HUES48 (cell line): ENCODE data around the gene TMEM236.

Experiments
- H3K27ac ChIP-seq: one replicate; pipeline ENCODE4 v1.7.0; 2013; ENCODE audit warnings: low read depth, low read length, inconsistent platforms
- H3K27me3 ChIP-seq: 2 replicates; pipeline ENCODE4 v1.6.1; 2013; ENCODE audit warnings: mild to moderate bottlenecking, low read length; ENCODE audit not compliant: control insufficient read depth, insufficient read depth
- H3K36me3 ChIP-seq: 2 replicates; pipeline ENCODE4 v1.6.1; 2013; ENCODE audit warnings: low read length; ENCODE audit not compliant: control insufficient read depth, insufficient read depth
- H3K4me1 ChIP-seq: 2 replicates; pipeline ENCODE4 v1.6.1; 2013; ENCODE audit warnings: mild to moderate bottlenecking, low read length; ENCODE audit not compliant: control insufficient read depth, insufficient read depth
- H3K4me3 ChIP-seq: 2 replicates; pipeline ENCODE4 v1.5.1; 2013; ENCODE audit warnings: mild to moderate bottlenecking, low read depth, low read length
- H3K9ac ChIP-seq: 2 replicates; pipeline ENCODE4 v1.6.1; 2013; ENCODE audit warnings: mild to moderate bottlenecking, low read depth, low read length, moderate library complexity
- H3K9me3 ChIP-seq: 2 replicates; pipeline ENCODE4 v1.6.1; 2013; ENCODE audit warnings: low read length; ENCODE audit not compliant: control insufficient read depth, insufficient read depth

TMEM236 gene

GRCh38 chr10:17743437-17743836 is 8.6 kb upstream of the TMEM236 start:
- Histone ChIP-seq H3K9ac (no peak overlapping the region), H3K27me3 (no peaks in the 10 kb centered on the region), H3K27ac (no peak overlapping the region), H3K4me1 (no peaks in the 10 kb centered on the region), H3K4me3 (no peak overlapping the region), H3K36me3 (no peaks in the 10 kb centered on the region), H3K9me3 (no peaks in the 10 kb centered on the region)

DNA sequence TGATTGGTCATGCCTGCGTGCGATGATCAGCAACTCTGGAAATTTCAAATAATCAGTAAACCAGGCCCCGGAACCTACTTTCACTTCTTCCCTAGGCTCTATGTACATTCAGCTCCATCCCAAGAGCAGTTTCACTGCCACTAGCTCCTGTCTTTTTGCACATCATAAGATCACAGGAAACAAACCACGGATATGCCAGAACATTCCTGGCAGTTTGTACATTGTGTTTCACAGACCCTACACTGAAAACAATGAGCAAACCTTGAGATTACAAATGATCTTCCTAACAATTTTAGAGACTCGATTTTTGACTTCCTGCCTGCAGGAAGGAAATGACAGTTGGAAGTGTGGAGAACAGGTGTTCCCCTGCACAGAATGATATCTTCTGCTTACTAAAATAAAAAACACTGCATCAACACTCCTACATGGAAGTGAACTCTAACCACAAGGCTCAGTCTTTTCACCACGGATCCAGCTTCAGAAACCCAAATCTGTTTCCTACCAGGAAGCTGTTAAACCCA is 7.6 kb upstream of the TMEM236 start:
- Histone ChIP-seq H3K4me1 (no peaks in the 10 kb centered on the region), H3K9ac (no peak overlapping the region), H3K36me3 (no peaks in the 10 kb centered on the region), H3K4me3 (no peak overlapping the region), H3K27me3 (no peaks in the 10 kb centered on the region), H3K9me3 (no peaks in the 10 kb centered on the region), H3K27ac (no peak overlapping the region)

GRCh38 chr10:17747883-17748550 is 4.0 kb upstream of the TMEM236 start:
- Histone ChIP-seq H3K36me3 (no peaks in the 10 kb centered on the region), H3K9me3 (no peaks in the 10 kb centered on the region), H3K4me1 (no peaks in the 10 kb centered on the region), H3K4me3 (no peak overlapping the region), H3K27me3 (no peaks in the 10 kb centered on the region), H3K27ac (no peak overlapping the region), H3K9ac (no peak overlapping the region)

GRCh38 chr10:17749890-17750289 is 2.1 kb upstream of the TMEM236 start:
- Histone ChIP-seq H3K36me3 (no peaks in the 10 kb centered on the region), H3K4me1 (no peaks in the 10 kb centered on the region), H3K27me3 (no peaks in the 10 kb centered on the region), H3K9ac (no peak overlapping the region), H3K27ac (no peak overlapping the region), H3K9me3 (no peaks in the 10 kb centered on the region), H3K4me3 (no peak overlapping the region)

DNA sequence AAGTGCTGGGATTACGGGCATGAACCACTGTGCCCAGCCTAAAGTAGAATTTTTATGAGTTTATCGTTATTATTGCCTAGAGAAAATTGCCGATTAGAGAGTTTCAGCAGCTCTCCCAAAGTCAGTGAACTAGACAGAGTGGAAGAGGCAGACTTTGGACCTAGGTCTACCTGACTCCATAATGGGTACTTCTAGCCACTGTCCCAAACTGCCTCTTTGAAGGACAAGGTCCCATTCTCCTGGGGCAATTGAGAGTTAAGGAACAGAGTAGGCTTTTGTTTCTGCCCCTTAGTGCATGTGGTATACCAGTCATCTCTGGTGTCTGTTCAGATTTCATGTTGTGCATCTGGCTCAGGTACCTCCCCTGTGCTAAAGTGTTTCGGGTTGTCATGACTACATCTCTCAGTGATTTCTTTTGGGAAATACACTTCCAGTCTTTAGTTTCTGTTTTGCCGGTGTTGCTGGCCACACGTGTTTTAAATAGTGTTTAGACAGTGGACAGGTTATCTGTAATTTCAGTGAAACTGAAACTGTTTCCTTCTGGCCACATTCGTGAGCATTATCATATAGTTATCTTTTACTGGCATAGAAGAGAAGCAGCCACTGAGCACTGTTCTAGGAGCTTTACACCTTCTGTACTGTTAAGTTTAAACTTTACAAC is 4.7 kb downstream of the TMEM236 start:
- H3K27ac ChIP-seq: no peak overlapping the region
- H3K36me3 ChIP-seq: no peaks in the 10 kb centered on the region
- H3K4me3 ChIP-seq: no peak overlapping the region
- H3K4me1 ChIP-seq: no peaks in the 10 kb centered on the region
- no peak overlapping the region for H3K9ac ChIP-seq
- no peaks in the 10 kb centered on the region for H3K9me3 ChIP-seq
- H3K27me3 ChIP-seq: peaks cover 2% of the 10 kb centered on the region

GRCh38 chr10:17758200-17758599 is 6.2 kb downstream of the TMEM236 start:
- Histone ChIP-seq H3K4me1 (no peaks in the 10 kb centered on the region), H3K4me3 (no peak overlapping the region), H3K27me3 (peaks cover 16% of the 10 kb centered on the region), H3K9me3 (no peaks in the 10 kb centered on the region), H3K9ac (no peak overlapping the region), H3K27ac (no peak overlapping the region), H3K36me3 (no peaks in the 10 kb centered on the region)

DNA sequence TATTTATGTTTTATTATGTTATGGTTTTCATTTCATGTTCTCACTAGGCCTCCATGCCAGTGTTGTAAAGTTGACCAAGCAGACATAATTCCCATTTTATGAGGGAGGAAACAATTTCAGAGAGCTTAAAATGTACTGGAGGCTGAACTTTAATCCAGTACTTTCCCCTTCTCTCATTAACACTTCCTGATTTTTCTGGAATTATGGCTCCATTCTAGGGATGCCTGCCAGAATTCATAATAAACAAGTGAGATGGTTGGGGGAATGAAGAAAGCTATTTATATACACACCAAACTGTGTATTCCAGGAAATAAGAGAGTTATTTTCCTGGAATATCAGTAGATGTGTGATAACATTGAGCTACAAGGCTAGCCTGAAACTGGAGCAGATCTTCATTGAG is 6.9 kb downstream of the TMEM236 start:
- Histone ChIP-seq H3K36me3 (no peaks in the 10 kb centered on the region), H3K9me3 (no peaks in the 10 kb centered on the region), H3K27ac (no peak overlapping the region), H3K27me3 (peaks cover 23% of the 10 kb centered on the region), H3K9ac (no peak overlapping the region), H3K4me1 (peaks cover 4% of the 10 kb centered on the region), H3K4me3 (no peak overlapping the region)

GRCh38 chr10:17764142-17764541 is 12.1 kb downstream of the TMEM236 start:
- Histone ChIP-seq H3K4me3 (no peak overlapping the region), H3K27ac (no peak overlapping the region), H3K4me1 (peaks cover 13% of the 10 kb centered on the region), H3K9ac (no peak overlapping the region), H3K36me3 (no peaks in the 10 kb centered on the region), H3K9me3 (no peaks in the 10 kb centered on the region; the same call in 1 of the 2 replicates), H3K27me3 (peaks cover 53% of the 10 kb centered on the region)

DNA sequence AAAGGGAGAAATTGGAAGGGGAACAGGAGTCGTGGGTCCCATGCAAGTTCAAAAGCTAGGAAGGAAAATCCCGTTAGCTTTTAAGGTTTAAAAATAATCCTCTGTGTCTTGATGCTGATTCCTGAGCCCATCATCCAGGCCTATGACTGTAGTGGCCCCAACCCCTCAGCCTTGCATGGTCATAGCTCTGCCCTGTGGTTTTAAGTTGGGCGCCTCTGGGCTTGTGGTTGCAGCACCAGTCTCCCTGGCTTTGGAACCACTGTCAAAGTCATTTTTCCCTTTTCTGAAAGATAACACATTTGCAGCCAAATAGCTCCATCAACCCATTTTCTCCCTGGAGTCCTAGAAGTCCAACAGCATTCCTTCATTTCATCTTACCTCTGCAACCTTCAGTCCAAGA is 13.6 kb downstream of the TMEM236 start:
- H3K27me3 ChIP-seq: peaks cover 53% of the 10 kb centered on the region

DNA sequence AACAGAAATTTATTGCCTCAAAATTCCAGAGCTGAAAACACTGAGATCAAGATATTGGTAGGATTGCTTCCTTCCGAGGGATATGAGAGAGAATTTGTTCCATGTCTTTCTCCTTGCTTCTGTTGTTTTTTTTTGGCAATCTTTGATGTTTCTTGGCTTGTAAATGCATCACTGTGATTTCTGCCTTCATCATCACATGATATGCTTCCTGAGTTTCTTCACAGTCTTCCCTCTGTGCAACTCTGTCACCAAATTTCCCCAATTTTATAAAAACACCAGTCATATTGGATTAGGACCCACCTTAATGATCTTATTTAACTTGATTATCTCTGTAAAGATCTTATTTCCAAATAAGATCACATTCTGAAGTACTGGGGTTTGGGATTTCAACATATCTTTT is 14.7 kb downstream of the TMEM236 start:
- Histone ChIP-seq H3K27me3 (peaks cover 50% of the 10 kb centered on the region), H3K27ac (no peak overlapping the region)

More for the DNA sequence above, 13.6 kb downstream of the TMEM236 start:
- Histone ChIP-seq H3K9me3 (no peaks in the 10 kb centered on the region; the same call in 1 of the 2 replicates), H3K4me1 (peaks cover 13% of the 10 kb centered on the region), H3K27ac (no peak overlapping the region), H3K4me3 (no peak overlapping the region), H3K36me3 (no peaks in the 10 kb centered on the region), H3K9ac (no peak overlapping the region)

DNA sequence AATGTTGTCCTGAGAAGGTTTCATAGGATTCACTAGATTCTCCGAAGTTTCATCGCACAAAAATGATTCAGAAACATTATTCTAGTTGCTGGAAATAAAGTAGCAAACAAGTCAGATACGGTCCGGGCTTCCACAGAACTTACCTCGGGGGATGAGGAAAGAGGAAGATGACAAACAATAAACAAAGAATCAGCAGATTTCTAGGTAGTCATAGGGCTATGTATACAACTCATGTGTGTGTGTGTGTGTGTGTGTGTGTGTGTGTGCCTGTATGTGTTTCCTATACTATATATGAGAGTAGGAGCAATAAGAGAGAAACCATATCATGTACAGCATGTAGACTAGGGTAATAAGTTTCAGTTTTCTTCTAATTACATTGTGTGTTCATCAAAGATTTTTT is 16.5 kb downstream of the TMEM236 start:
- Histone ChIP-seq H3K9ac (no peak overlapping the region), H3K4me1 (peaks cover 12% of the 10 kb centered on the region), H3K36me3 (no peaks in the 10 kb centered on the region), H3K27me3 (peaks cover 34% of the 10 kb centered on the region), H3K9me3 (no peaks in the 10 kb centered on the region; the same call in 1 of the 2 replicates), H3K4me3 (no peak overlapping the region), H3K27ac (no peak overlapping the region)

More for the DNA sequence above, 14.7 kb downstream of the TMEM236 start:
- H3K4me3 ChIP-seq: no peak overlapping the region
- no peak overlapping the region for H3K9ac ChIP-seq
- no peaks in the 10 kb centered on the region for H3K36me3 ChIP-seq
- H3K9me3 ChIP-seq: no peaks in the 10 kb centered on the region; the same call in 1 of the 2 replicates
- H3K4me1 ChIP-seq: peaks cover 13% of the 10 kb centered on the region
